ENCODE data around the gene ATP5IF1.

Gene ATP5IF1

GRCh38 chr1:28257736-28258135 is 21.8 kb downstream of the ATP5IF1 start:
- Histone ChIP-seq H3K36me3 (ENCODE audit: insufficient read depth, low read length) (no peaks in the 10 kb centered on the region), H3K9ac (ENCODE audit: low read depth, low read length, poor library complexity, severe bottlenecking) (no peak overlapping the region), H3F3A (ENCODE audit: low read depth) (peaks cover 2% of the 10 kb centered on the region; the same call in 1 of the 2 replicates), H3K9me2 (replicated peaks; ENCODE audit: low read depth, low read length) (no peaks in the 10 kb centered on the region), H3K9me3 (ENCODE audit: insufficient read depth, low read depth, low read length) (no peaks in the 10 kb centered on the region), H4K20me1 (ENCODE audit: insufficient read depth, low read length, poor library complexity, severe bottlenecking) (peaks cover 10% of the 10 kb centered on the region), H3K4me3 (ENCODE audit: low read length, poor library complexity, severe bottlenecking) (no peak overlapping the region), H2AFZ (ENCODE audit: low read length) (no peak overlapping the region), H3K27me3 (ENCODE audit: insufficient read depth, low read length, poor library complexity, severe bottlenecking) (no peaks in the 10 kb centered on the region), H3K79me2 (ENCODE audit: insufficient read depth, low read length) (peaks cover 10% of the 10 kb centered on the region; the same call in 1 of the 2 replicates), H3K4me1 (ENCODE audit: insufficient read depth, low read length, poor library complexity, severe bottlenecking) (peaks cover 24% of the 10 kb centered on the region), H3K4me2 (ENCODE audit: low read depth, low read length, poor library complexity, severe bottlenecking) (no peak overlapping the region)
- TF ChIP-seq EZH2phosphoT487 (IDR thresholded peaks at IDR 0.05; ENCODE audit: borderline replicate concordance) = no peak

DNA sequence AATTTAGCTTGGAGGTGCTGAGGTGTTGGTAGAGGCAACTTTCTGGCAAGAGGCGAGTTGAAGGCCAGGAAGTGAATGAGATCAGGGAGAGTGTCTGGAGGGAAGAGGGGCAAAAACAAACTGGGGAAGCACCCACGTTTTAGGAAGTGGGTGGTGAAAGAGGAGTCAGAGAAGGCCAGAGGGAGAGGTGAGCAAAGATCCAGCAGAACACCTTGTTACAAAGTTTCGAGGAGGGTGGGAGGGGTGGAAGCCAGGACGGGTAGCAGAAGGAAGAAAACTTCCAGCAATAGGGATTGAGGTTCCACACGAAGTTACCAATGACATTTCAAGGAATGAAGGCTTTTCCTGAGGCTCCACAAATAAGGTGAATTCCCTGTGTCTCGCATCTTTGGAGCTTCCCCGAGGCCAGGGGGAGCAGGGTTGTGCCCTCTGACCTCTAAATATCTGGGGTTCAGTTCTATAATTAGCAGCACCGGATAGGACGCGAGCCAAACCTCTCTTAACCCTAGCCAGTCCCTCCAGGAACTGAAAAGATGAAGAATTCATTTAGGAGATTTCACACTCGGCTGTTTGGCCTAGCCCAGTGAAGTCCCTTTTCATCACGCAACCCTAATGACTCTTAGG is 22.8 kb downstream of the ATP5IF1 start:
- Histone ChIP-seq H4K20me1 (ENCODE audit: insufficient read depth, low read length, poor library complexity, severe bottlenecking) (peaks cover 10% of the 10 kb centered on the region), H3K9me3 (ENCODE audit: insufficient read depth, low read depth, low read length) (no peaks in the 10 kb centered on the region), H2AFZ (ENCODE audit: low read length) (peak overlapping the region; percentile 85), H3K9me2 (replicated peaks; ENCODE audit: low read depth, low read length) (no peaks in the 10 kb centered on the region), H3K4me3 (ENCODE audit: low read length, poor library complexity, severe bottlenecking) (peak overlapping the region; percentile 88), H3K79me2 (ENCODE audit: insufficient read depth, low read length) (peaks cover 10% of the 10 kb centered on the region; the same call in 1 of the 2 replicates), H3K36me3 (ENCODE audit: insufficient read depth, low read length) (no peaks in the 10 kb centered on the region), H3K4me2 (ENCODE audit: low read depth, low read length, poor library complexity, severe bottlenecking) (peak overlapping the region; percentile 75), H3F3A (ENCODE audit: low read depth) (peaks cover 2% of the 10 kb centered on the region; the same call in 1 of the 2 replicates), H3K27me3 (ENCODE audit: insufficient read depth, low read length, poor library complexity, severe bottlenecking) (no peaks in the 10 kb centered on the region), H3K9ac (ENCODE audit: low read depth, low read length, poor library complexity, severe bottlenecking) (peak overlapping the region; percentile 42), H3K4me1 (ENCODE audit: insufficient read depth, low read length, poor library complexity, severe bottlenecking) (peaks cover 24% of the 10 kb centered on the region)
- TF ChIP-seq EZH2phosphoT487 (IDR thresholded peaks at IDR 0.05; ENCODE audit: borderline replicate concordance) = no peak
- TF ChIP-seq, protein P1, sequence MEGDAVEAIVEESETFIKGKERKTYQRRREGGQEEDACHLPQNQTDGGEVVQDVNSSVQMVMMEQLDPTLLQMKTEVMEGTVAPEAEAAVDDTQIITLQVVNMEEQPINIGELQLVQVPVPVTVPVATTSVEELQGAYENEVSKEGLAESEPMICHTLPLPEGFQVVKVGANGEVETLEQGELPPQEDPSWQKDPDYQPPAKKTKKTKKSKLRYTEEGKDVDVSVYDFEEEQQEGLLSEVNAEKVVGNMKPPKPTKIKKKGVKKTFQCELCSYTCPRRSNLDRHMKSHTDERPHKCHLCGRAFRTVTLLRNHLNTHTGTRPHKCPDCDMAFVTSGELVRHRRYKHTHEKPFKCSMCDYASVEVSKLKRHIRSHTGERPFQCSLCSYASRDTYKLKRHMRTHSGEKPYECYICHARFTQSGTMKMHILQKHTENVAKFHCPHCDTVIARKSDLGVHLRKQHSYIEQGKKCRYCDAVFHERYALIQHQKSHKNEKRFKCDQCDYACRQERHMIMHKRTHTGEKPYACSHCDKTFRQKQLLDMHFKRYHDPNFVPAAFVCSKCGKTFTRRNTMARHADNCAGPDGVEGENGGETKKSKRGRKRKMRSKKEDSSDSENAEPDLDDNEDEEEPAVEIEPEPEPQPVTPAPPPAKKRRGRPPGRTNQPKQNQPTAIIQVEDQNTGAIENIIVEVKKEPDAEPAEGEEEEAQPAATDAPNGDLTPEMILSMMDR (conservative IDR thresholded peaks at IDR 0.05; ENCODE audit: low read length) = no peak

DNA sequence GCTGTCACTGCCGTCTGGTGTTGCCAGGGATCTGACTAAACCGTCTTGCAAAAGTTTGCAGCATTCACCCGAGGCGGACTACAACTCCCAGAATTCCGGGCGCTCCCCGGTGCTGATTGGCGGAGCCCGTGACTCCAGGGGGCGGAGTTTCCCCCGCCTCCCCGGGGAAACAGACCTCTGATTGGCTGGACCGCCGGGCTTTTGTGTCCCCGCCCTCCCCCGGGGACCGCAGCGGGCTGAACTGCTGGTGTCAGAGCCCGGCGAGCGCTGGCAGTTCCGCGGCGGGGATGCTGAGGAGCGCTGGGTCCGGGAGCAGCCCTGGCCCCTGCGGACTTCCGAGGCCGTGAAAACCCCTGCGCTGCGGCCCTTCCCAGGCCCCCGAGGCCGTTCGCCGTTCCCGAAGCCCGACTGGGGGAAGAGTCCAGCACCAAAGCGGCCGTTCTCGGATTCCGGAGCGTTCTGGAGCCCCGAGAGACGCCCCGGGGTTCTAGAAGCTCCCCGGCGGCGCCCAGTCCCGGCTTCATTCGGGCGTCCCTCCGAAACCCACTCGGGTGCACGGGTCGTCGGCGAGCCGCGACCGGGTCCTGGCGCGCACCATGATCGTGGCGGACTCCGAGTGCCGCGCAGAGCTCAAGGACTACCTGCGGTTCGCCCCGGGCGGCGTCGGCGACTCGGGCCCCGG is 23.5 kb downstream of the ATP5IF1 start, which contains the start of gene SESN2:
Gene SESN2 (plus strand): TSS at position 267 of the 682 bp plus-strand sequence. CDS start 330 bp downstream, at position 597.
- TF ChIP-seq, protein P1 (conservative IDR thresholded peaks at IDR 0.05; ENCODE audit: low read length) = no peak
- TF ChIP-seq EZH2phosphoT487 (IDR thresholded peaks at IDR 0.05; ENCODE audit: borderline replicate concordance) = no peak
- Histone ChIP-seq H3K9me2 (replicated peaks; ENCODE audit: low read depth, low read length) (no peaks in the 10 kb centered on the region), H3K27me3 (ENCODE audit: insufficient read depth, low read length, poor library complexity, severe bottlenecking) (no peaks in the 10 kb centered on the region), H3K4me3 (ENCODE audit: low read length, poor library complexity, severe bottlenecking) (peak within 1 kb of the TSS; percentile 88), H3K4me2 (ENCODE audit: low read depth, low read length, poor library complexity, severe bottlenecking) (peak within 1 kb of the TSS; percentile 75), H4K20me1 (ENCODE audit: insufficient read depth, low read length, poor library complexity, severe bottlenecking) (peaks cover 10% of the 10 kb centered on the region), H3F3A (ENCODE audit: low read depth) (peaks cover 2% of the 10 kb centered on the region; the same call in 1 of the 2 replicates), H3K79me2 (ENCODE audit: insufficient read depth, low read length) (peaks cover 10% of the 10 kb centered on the region; the same call in 1 of the 2 replicates), H3K4me1 (ENCODE audit: insufficient read depth, low read length, poor library complexity, severe bottlenecking) (peaks cover 24% of the 10 kb centered on the region), H3K9ac (ENCODE audit: low read depth, low read length, poor library complexity, severe bottlenecking) (peak within 1 kb of the TSS; percentile 73), H3K9me3 (ENCODE audit: insufficient read depth, low read depth, low read length) (no peaks in the 10 kb centered on the region), H2AFZ (ENCODE audit: low read length) (peak within 1 kb of the TSS; percentile 85), H3K36me3 (ENCODE audit: insufficient read depth, low read length) (no peaks in the 10 kb centered on the region)
